Raji (cell line): ENCODE data around the gene ADH7.

Source experiments
- POLR2A ChIP-seq: IDR thresholded peaks from 2 replicates; pipeline ENCODE4 v1.6.1; 2011; ENCODE audit warnings: low read depth, low read length, control low read depth; ENCODE audit not compliant: insufficient read depth

Gene ADH7

GRCh38 chr4:99438405-99438780, 3.3 kb upstream of the ADH7 start:
- TF ChIP-seq POLR2A, result no peak

GRCh38 chr4:99437723-99438404, 2.7 kb upstream of the ADH7 start:
- TF ChIP-seq POLR2A, result no peak

DNA sequence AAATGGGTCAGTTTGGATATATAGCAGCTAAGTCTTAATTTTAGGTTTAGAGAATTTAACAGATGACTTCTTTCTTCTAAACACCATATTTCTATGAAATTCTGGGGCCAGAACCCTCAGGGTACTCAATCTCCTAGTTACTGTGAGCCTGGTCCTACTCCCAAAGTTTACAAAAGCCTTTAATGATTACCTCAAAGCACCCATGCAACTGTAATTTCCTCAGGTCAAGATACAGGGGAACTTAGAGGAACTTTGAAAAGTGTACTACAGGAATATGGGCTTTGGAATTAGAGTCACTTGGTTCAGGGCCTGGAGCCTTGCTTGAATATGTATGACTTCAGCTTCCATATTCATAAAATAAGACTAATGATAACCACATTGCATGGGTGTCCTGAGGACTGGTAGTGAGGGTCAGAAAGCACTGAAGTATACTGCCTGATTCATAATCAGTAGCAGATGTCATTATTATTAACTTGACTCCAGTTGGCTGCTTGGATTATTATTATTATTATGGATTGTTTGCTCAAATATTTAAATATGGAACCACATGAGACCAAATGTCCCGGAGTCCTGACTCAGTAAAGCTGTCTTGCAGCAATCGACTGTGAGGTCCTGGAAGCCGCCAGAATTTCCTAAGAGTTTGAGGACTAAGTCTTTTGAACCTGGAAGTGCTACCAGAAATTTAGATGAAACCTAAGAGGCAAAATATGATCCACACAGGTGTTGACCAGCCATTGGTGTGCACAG, 2.0 kb upstream of the ADH7 start:
- no peak for TF ChIP-seq POLR2A

- no peak for TF ChIP-seq POLR2A
These were observed 1.3 kb upstream of the ADH7 start for GRCh38 chr4:99436462-99436861.

DNA sequence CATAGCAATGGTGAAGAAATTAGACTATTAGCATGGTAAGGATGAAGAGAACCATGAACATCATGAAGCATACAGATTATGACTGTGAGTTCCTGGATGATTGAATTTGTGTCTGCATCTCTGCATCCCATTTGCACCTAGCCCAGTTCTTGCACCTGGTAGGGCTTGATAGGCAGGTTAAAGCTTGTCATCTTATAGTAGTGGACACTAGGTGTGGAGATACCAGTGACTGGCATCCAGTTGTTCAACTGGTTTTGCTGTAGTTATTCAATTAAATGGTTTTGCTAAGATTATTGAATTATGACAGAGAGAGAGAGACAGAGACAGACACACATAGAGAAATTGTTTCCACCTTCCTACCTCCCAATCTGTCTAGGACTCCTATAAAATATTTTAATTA, 5.0 kb downstream of the ADH7 start:
- no peak for TF ChIP-seq POLR2A

GRCh38 chr4:99417125-99417524, 18.0 kb downstream of the ADH7 start:
- no peak for TF ChIP-seq POLR2A

- TF ChIP-seq POLR2A, result no peak
These were observed 20.7 kb downstream of the ADH7 start for GRCh38 chr4:99414401-99414800.

- no peak for TF ChIP-seq POLR2A
These were observed 22.0 kb downstream of the ADH7 start for GRCh38 chr4:99413140-99413539.

- no peak for TF ChIP-seq POLR2A
These were observed 24.1 kb downstream of the ADH7 start for GRCh38 chr4:99411041-99411440.

DNA sequence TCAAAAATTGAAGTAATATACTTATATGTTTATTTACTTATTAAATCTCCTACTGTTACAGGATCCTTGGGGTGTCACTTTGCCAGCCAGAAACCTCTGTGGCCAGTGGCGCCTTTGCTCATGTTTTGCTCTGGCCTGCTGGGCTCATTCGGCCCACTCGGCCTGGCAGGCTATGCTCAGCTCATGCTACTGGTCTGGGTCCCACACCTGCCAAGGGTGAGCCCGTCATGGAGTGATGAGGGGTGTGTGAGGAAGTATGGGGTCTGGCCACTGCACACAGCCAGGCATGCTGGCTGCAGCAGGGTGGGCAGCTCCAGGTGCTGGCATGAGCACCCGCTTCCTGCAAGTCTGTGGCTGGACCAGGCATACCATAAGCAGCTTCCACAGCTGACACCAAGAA, 25.1 kb downstream of the ADH7 start:
- no peak for TF ChIP-seq POLR2A

GRCh38 chr4:99408346-99408745, 26.8 kb downstream of the ADH7 start:
- TF ChIP-seq POLR2A, result no peak

- no peak for TF ChIP-seq POLR2A
These were observed 29.6 kb downstream of the ADH7 start for GRCh38 chr4:99405433-99406115.

- TF ChIP-seq POLR2A, result no peak
These were observed 30.4 kb downstream of the ADH7 start for GRCh38 chr4:99404595-99405287.

DNA sequence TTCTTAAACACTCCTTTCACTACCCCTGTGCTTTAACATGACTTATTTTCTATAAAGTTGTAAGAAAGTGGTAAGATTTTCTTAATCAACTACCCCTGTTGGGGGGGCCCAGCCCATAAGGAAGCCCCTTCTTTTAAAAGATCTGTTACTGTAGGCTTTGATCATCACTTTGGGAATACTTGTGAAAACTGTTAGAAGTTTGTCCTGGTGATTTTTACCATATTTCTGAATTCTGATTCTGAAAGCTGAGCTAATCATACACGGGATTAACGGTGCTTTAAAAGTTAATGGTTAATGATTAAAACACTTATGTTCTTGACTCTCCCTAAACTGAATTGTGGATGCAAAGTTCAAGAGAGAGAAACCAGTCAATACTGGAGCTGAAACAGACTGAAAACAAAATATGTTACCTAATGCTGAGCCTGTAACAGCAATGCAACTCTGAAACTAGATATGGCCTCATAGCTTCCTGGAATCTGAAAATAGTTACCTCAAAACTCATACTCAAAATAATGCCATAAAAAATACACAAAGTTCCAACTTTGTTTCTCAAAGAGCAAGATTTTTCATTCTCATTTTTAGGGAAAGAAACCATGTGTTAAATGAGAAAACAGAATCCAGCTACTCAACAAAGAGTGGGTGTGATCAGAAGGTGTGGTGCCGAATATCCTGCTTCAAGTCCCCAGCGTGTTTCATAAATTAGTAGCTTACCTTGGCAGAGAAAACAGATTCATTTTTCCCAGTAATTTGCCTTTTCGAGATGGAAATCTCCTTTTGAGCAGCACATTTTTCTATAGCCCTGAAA, 31.6 kb downstream of the ADH7 start:
- no peak for TF ChIP-seq POLR2A

- no peak for TF ChIP-seq POLR2A
These were observed 32.4 kb downstream of the ADH7 start for GRCh38 chr4:99402765-99403164.
